K562 (cell line): Measurements from ENCODE around the gene NANS. TPM values are rescaled to one million over a fixed set of nuclear protein-coding genes. Genes with fewer than 3 reads are reported as not detected.
A peak's percentile ranks its signal among the peaks of the same experiment; 100 is the strongest.

Source experiments
- GTF2E2 ChIP-seq: fragments of 200-800 bp; sonication (Bioruptor generic); IDR thresholded peaks from 2 replicates; pipeline ENCODE4 v1.6.1; 2016; ENCODE audit warnings: missing genetic modification characterization, missing compliant biosample characterization
- HDGF ChIP-seq: fragments of 450-650 bp; IDR thresholded peaks from 2 replicates; pipeline ENCODE4 v1.6.1; 2016
- HNRNPL ChIP-seq: fragments of 200-400 bp; formaldehyde crosslinking; IDR thresholded peaks from 2 replicates; pipeline ENCODE4 v1.6.1; 2017; ENCODE audit warnings: low read depth, mild to moderate bottlenecking, low read length
- POLR2AphosphoS5 ChIP-seq: IDR thresholded peaks from 2 replicates; pipeline ENCODE4 v1.6.1; 2011; ENCODE audit warnings: mild to moderate bottlenecking, low read depth, low read length, moderate library complexity; ENCODE audit not compliant: control insufficient read depth, insufficient read depth
- RBFOX2 ChIP-seq: fragments of 200-400 bp; formaldehyde crosslinking; IDR thresholded peaks from 2 replicates; pipeline ENCODE4 v1.6.1; 2017; ENCODE audit warnings: low read depth, mild to moderate bottlenecking, low read length, moderate library complexity
- SPI1 ChIP-seq: IDR thresholded peaks from 2 replicates; pipeline ENCODE4 v1.6.1; 2011; ENCODE audit warnings: low read depth, low read length, control low read depth, borderline replicate concordance
- TFAM ChIP-seq: fragments of 250-450 bp; sonication (Bioruptor Pico); conservative IDR thresholded peaks from 2 replicates; pipeline ENCODE4 v1.5.0; 2021; ENCODE audit warnings: mild to moderate bottlenecking, moderate library complexity
- TRIM24 ChIP-seq, 2 experiments: fragments of 450-650 bp; IDR thresholded peaks; 2 replicates each; pipeline ENCODE4 v1.6.1; 2016
- U2AF1 ChIP-seq: fragments of 200-400 bp; formaldehyde crosslinking; optimal IDR thresholded peaks from 2 replicates; pipeline ENCODE3; 2017; ENCODE audit warnings: mild to moderate bottlenecking, low read depth, low read length, moderate library complexity
- ZSCAN32 ChIP-seq: fragments of 450-650 bp; formaldehyde crosslinking; IDR thresholded peaks from 2 replicates; pipeline ENCODE4 v1.4.0; 2020; ENCODE audit warnings: mild to moderate bottlenecking, moderate library complexity
- polyA plus RNA-seq, 8 experiments: library from polyadenylated mRNA; depleted of rRNA in 4 of 8; stranded (reverse) in 5 of 8; unstranded in 3 of 8; fragments of >200 nt; fragmentation: Nextera tagmentation in 2 of 8; fragmentation: Illumina TruSeq in 1 of 8; extraction: Ambion mirVana in 2 of 8; extraction: Trizol in 1 of 8; gene quantifications; 2 replicates each; pipeline versions ENCODE4 v1.2.1 to v1.2.3, GENCODE V29; 2011 to 2014; ENCODE audit warnings: inconsistent platforms in 1 of 8, missing spikeins in 1 of 8
- total RNA-seq, 7 experiments: library from RNA; depleted of rRNA in 6 of 7; stranded (reverse); fragments of >200 nt in 6 of 7; fragmentation: Illumina TruSeq in 2 of 7; extraction: Trizol in 2 of 7; gene quantifications; 2 replicates each; pipeline versions ENCODE4 v1.2.1 to v1.2.3, GENCODE V29; 2011 to 2021; ENCODE audit warnings: low replicate concordance in 1 of 7
- TF ChIP-seq, protein P1 (sequence below), 2 experiments: fragments of 450-650 bp; formaldehyde crosslinking in 1 of 2; IDR thresholded peaks; 2 replicates each; pipeline versions ENCODE4 v1.4.0 to v1.6.1; 2014 to 2020; ENCODE audit warnings: mild to moderate bottlenecking in 2 of 2, borderline replicate concordance in 1 of 2, low read depth in 1 of 2
- TF ChIP-seq, protein P2 (sequence below), 2 experiments: fragments of 150-350 bp in 1 of 2; IDR thresholded peaks; 2 replicates each; pipeline ENCODE4 v1.6.1; 2012 to 2016; ENCODE audit warnings: low read depth in 2 of 2, low read length in 2 of 2, mild to moderate bottlenecking in 1 of 2, moderate library complexity in 1 of 2
- TF ChIP-seq, protein P3 (sequence below): sonication (generic); formaldehyde crosslinking; IDR thresholded peaks from 2 replicates; pipeline ENCODE4 v1.9.0; 2022; ENCODE audit warnings: mild to moderate bottlenecking, missing genetic modification reagents

Gene NANS
- total and polyA plus RNA-seq, 9 of the 15 experiments (the other 6 are each of a cell fraction or from before 2014, with no cell fraction given), result 37.1 to 181 (median 137) TPM

DNA sequence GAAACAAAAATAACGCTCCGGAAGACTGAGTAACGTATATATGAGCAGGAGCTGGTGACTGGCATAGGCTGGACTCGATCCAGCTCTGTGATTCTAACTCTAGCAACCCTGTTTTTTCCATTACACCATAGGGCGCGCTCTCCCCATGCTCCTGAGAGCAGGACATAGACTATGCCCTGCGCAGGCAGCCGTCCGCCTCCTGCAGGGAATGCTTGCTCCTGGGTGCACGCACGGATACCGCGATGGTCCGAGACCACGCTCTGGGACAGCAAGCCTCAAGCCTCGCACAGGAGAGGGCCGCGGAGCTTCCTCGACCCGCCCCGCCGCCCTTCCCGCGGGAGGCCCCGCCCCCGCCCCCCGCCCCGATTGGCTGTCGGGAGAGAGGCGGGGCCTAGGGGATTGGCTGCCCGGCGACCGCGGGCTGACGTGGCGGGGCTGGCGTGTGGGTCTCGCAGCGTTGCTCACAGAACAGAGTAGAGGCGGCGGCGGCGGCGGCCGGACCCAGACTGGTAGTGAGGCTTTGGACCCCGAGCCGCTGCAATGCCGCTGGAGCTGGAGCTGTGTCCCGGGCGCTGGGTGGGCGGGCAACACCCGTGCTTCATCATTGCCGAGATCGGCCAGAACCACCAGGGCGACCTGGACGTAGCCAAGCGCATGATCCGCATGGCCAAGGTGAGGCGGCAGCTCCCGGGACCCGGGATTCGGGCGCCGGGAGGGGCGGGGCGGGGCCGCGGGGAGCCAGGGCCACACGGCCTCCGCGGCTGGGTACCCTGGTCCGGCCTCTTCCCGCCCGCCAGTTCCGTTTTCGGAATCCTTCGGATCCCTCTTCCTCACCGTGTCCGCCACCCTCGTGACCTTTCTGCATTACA is at the start of gene NANS (continued):
- TF ChIP-seq, protein P1, sequence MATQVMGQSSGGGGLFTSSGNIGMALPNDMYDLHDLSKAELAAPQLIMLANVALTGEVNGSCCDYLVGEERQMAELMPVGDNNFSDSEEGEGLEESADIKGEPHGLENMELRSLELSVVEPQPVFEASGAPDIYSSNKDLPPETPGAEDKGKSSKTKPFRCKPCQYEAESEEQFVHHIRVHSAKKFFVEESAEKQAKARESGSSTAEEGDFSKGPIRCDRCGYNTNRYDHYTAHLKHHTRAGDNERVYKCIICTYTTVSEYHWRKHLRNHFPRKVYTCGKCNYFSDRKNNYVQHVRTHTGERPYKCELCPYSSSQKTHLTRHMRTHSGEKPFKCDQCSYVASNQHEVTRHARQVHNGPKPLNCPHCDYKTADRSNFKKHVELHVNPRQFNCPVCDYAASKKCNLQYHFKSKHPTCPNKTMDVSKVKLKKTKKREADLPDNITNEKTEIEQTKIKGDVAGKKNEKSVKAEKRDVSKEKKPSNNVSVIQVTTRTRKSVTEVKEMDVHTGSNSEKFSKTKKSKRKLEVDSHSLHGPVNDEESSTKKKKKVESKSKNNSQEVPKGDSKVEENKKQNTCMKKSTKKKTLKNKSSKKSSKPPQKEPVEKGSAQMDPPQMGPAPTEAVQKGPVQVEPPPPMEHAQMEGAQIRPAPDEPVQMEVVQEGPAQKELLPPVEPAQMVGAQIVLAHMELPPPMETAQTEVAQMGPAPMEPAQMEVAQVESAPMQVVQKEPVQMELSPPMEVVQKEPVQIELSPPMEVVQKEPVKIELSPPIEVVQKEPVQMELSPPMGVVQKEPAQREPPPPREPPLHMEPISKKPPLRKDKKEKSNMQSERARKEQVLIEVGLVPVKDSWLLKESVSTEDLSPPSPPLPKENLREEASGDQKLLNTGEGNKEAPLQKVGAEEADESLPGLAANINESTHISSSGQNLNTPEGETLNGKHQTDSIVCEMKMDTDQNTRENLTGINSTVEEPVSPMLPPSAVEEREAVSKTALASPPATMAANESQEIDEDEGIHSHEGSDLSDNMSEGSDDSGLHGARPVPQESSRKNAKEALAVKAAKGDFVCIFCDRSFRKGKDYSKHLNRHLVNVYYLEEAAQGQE (IDR thresholded peaks at IDR 0.05; ENCODE audit: borderline replicate concordance), result no peak
- TF ChIP-seq, protein P1 (CRISPR knock-in tag; IDR thresholded peaks at IDR 0.05; ENCODE audit: low read depth), result 0 out of 2 replicates have a peak, but pooled peaks have one; percentile 63
- TF ChIP-seq, protein P2, sequence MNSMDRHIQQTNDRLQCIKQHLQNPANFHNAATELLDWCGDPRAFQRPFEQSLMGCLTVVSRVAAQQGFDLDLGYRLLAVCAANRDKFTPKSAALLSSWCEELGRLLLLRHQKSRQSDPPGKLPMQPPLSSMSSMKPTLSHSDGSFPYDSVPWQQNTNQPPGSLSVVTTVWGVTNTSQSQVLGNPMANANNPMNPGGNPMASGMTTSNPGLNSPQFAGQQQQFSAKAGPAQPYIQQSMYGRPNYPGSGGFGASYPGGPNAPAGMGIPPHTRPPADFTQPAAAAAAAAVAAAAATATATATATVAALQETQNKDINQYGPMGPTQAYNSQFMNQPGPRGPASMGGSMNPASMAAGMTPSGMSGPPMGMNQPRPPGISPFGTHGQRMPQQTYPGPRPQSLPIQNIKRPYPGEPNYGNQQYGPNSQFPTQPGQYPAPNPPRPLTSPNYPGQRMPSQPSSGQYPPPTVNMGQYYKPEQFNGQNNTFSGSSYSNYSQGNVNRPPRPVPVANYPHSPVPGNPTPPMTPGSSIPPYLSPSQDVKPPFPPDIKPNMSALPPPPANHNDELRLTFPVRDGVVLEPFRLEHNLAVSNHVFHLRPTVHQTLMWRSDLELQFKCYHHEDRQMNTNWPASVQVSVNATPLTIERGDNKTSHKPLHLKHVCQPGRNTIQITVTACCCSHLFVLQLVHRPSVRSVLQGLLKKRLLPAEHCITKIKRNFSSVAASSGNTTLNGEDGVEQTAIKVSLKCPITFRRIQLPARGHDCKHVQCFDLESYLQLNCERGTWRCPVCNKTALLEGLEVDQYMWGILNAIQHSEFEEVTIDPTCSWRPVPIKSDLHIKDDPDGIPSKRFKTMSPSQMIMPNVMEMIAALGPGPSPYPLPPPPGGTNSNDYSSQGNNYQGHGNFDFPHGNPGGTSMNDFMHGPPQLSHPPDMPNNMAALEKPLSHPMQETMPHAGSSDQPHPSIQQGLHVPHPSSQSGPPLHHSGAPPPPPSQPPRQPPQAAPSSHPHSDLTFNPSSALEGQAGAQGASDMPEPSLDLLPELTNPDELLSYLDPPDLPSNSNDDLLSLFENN (IDR thresholded peaks at IDR 0.05; ENCODE audit: low read depth in 2 of 2, low read length in 2 of 2), result 0 out of 4 replicates have a peak, but pooled peaks of 1 of the 2 experiments have one; percentile 13
- TF ChIP-seq GTF2E2, result 0 out of 2 replicates have a peak, but pooled peaks have one; percentile 60
- TF ChIP-seq TRIM24 (IDR thresholded peaks at IDR 0.05), result no peak
- TF ChIP-seq POLR2AphosphoS5, result peak; percentile 69; the same call in 1 of the 2 replicates
- peak; percentile 96 for TF ChIP-seq RBFOX2
- no peak for TF ChIP-seq ZSCAN32
- TF ChIP-seq, protein P3, sequence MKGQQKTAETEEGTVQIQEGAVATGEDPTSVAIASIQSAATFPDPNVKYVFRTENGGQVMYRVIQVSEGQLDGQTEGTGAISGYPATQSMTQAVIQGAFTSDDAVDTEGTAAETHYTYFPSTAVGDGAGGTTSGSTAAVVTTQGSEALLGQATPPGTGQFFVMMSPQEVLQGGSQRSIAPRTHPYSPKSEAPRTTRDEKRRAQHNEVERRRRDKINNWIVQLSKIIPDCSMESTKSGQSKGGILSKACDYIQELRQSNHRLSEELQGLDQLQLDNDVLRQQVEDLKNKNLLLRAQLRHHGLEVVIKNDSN (CRISPR knock-in tag), result peak; percentile 45; the same call in 1 of the 2 replicates
- TF ChIP-seq HDGF, result no peak
- no peak for TF ChIP-seq TFAM
- peak; percentile 77 for TF ChIP-seq U2AF1
- peak; percentile 74; the same call in 1 of the 2 replicates for TF ChIP-seq SPI1
- TF ChIP-seq HNRNPL, result 0 out of 2 replicates have a peak, but pooled peaks have one; percentile 58
